ENCODE data around the gene PIK3CD. TPM values are rescaled to one million over a fixed set of nuclear protein-coding genes. Genes with fewer than 3 reads are reported as not detected.

Gene PIK3CD
- total and polyA plus RNA-seq, 10 of the 15 experiments (the other 5 are each of a cell fraction or from before 2014, with no cell fraction given) = 7.0 to 101 (median 51.1) TPM

DNA sequence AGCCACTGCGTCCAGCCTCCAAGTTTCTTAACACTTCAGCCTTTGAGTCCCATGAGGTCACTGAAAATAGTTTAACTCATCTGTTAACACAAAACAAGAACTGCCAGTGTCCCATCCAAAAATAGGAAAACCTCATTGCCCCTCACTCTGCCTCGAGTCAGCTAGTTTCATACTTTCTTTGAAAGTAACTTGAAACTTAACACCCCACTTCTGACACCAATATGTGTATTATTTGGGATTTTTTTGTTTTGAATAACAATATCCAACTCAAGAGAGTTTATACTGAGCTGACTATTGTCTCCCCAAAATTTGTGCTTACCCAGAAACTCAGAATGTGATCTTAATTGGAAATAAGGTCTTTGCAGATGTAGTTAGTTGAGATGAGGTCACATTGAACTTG, 16.9 kb upstream of the PIK3CD start:
- no peak overlapping the region for H3K9ac ChIP-seq (ENCODE audit: control insufficient read depth, insufficient read depth, low read length)
- DNase-seq (ENCODE audit: low read depth, low spot score) (no peak), ATAC-seq (no peak), FAIRE-seq (no peak)
- CTCF ChIA-PET = interaction anchor here (0.6 to 1.1 kb wide), 2 partner anchors 8 to 18 kb away, joined by 3 read pairs; no protein-coding TSS in a partner anchor
- TF ChIP-seq ZNF207 (IDR thresholded peaks at IDR 0.05; ENCODE audit: borderline replicate concordance) = no peak
- TF ChIP-seq JUNB (IDR thresholded peaks at IDR 0.05) = no peak
- no peak for TF ChIP-seq FOXK2 (IDR thresholded peaks at IDR 0.05)
- no peak for TF ChIP-seq EZH2 (IDR thresholded peaks at IDR 0.05; ENCODE audit: borderline replicate concordance, control insufficient read depth, low read depth, low read length)
- no peak for TF ChIP-seq HDAC6 (IDR thresholded peaks at IDR 0.05; ENCODE audit: unreplicated experiment)
- no peak for TF ChIP-seq CBX5 (IDR thresholded peaks at IDR 0.05; ENCODE audit: low read depth)
- TF ChIP-seq MEF2A (IDR thresholded peaks at IDR 0.05; ENCODE audit: insufficient read depth, low read depth, low read length) = no peak
- TF ChIP-seq PKNOX1 (IDR thresholded peaks at IDR 0.05) = no peak
- no peak for TF ChIP-seq RB1 (IDR thresholded peaks at IDR 0.05; ENCODE audit: borderline replicate concordance)
- no peak for TF ChIP-seq CHD2 (IDR thresholded peaks at IDR 0.05; ENCODE audit: borderline replicate concordance, low read depth, low read length)
- no peak for TF ChIP-seq MEF2B (IDR thresholded peaks at IDR 0.05; ENCODE audit: partially characterized antibody, poor library complexity, severe bottlenecking)
- no peak for TF ChIP-seq RAD51 (IDR thresholded peaks at IDR 0.05)
- TF ChIP-seq EED (IDR thresholded peaks at IDR 0.05; ENCODE audit: low read depth) = no peak
- TF ChIP-seq BMI1 (IDR thresholded peaks at IDR 0.05; ENCODE audit: borderline replicate concordance) = no peak
- TF ChIP-seq ZNF217 (IDR thresholded peaks at IDR 0.05) = no peak
- no peak for TF ChIP-seq REST (IDR thresholded peaks at IDR 0.05; ENCODE audit: low read depth, low read length)
- no peak for TF ChIP-seq SUPT20H (IDR thresholded peaks at IDR 0.05; ENCODE audit: borderline replicate concordance, control insufficient read depth, low read depth, low read length)
- no peak for TF ChIP-seq SUZ12 (IDR thresholded peaks at IDR 0.05; ENCODE audit: unreplicated experiment)
- no peaks in the 10 kb centered on the region for H3K27me3 ChIP-seq (replicated peaks in 1 of 2; ENCODE audit: control insufficient read depth in 2 of 2, insufficient read depth in 2 of 2, low read length in 1 of 2)
- H3K4me1 ChIP-seq (ENCODE audit: control insufficient read depth, insufficient read depth, low read length) = peaks cover 12% of the 10 kb centered on the region
- 40% methylated on average over 2 of the region's 2 CpGs for WGBS (ENCODE audit: insufficient coverage, insufficient replicate concordance, low lambda C conversion rate, missing lambda C conversion rate)
- peaks cover 18% of the 10 kb centered on the region for H3K79me2 ChIP-seq (ENCODE audit: control insufficient read depth, insufficient read depth, low read length)
- no peak overlapping the region for H2AFZ ChIP-seq (ENCODE audit: control insufficient read depth, low read depth, low read length)
- in situ Hi-C loops (cut with MboI) (loop anchor here (5.0 kb wide), 1 partner anchor 233 kb away; no protein-coding TSS in a partner anchor), intact Hi-C loops (cut with micrococcal nuclease; ENCODE audit: unreplicated experiment) (no loop called here)
- H3K36me3 ChIP-seq (ENCODE audit: control insufficient read depth in 2 of 2, insufficient read depth in 2 of 2, low read length in 1 of 2) = no peaks in the 10 kb centered on the region; a peak in 1 of 4 replicates
- H3K9me3 ChIP-seq (replicated peaks; ENCODE audit: control insufficient read depth, insufficient read depth, low read length) = no peaks in the 10 kb centered on the region; the same call in 1 of the 3 replicates
- H3K27ac ChIP-seq (ENCODE audit: control insufficient read depth, insufficient read depth) = no peak overlapping the region
- no peak overlapping the region for H3K4me2 ChIP-seq (ENCODE audit: control insufficient read depth, insufficient read depth)
- no TSS peak for BruUV-seq (replicated peaks)
- POLR2A ChIA-PET = interaction anchor here (0.6 to 1.6 kb wide), 3 partner anchors 17 to 399 kb away, joined by 3 to 5 read pairs (median 4); partner anchors contain the start of gene PIK3CD
- H3K4me3 ChIP-seq = no peak overlapping the region
- no peaks in the 10 kb centered on the region for H4K20me1 ChIP-seq (ENCODE audit: control insufficient read depth, insufficient read depth)
- SMC1A ChIA-PET (ENCODE audit: uncharacterized antibody, unreplicated experiment) = interaction anchor here (1.4 to 1.6 kb wide), 2 partner anchors 10 to 16 kb away, joined by 4 read pairs; no protein-coding TSS in a partner anchor
- RAD21 ChIA-PET (ENCODE audit: unreplicated experiment) = no interaction called here
